H9 (cell line): Measurements from ENCODE around the gene TMPRSS3. TPM values are rescaled to one million over a fixed set of nuclear protein-coding genes. Genes with fewer than 3 reads are reported as not detected.

Source experiments
- DNase-seq: peaks from one replicate; pipeline ENCODE4 v3.0.0-alpha.2; 2017
- H2AFZ ChIP-seq: one replicate; pipeline ENCODE4 v1.6.1; 2013; ENCODE audit warnings: mild to moderate bottlenecking, low read length, control low read depth, moderate library complexity
- H2AK5ac ChIP-seq: 2 replicates; pipeline ENCODE4 v1.6.1; 2013; ENCODE audit warnings: low read length, control low read depth, mixed read lengths; ENCODE audit not compliant: insufficient read length
- H2BK120ac ChIP-seq: one replicate; pipeline ENCODE4 v1.6.1; 2013; ENCODE audit warnings: low read depth, mild to moderate bottlenecking, low read length, control low read depth, inconsistent platforms; ENCODE audit not compliant: poor library complexity, severe bottlenecking
- H2BK12ac ChIP-seq: 2 replicates; pipeline ENCODE4 v1.6.1; 2013; ENCODE audit warnings: low read length, control low read depth, mixed read lengths, low read depth; ENCODE audit not compliant: insufficient read length
- H2BK15ac ChIP-seq: 2 replicates; pipeline ENCODE4 v1.6.1; 2013; ENCODE audit warnings: low read depth, low read length, control low read depth
- H2BK20ac ChIP-seq: one replicate; pipeline ENCODE4 v1.6.1; 2013; ENCODE audit warnings: low read depth, mild to moderate bottlenecking, low read length, control low read depth, inconsistent platforms; ENCODE audit not compliant: poor library complexity, severe bottlenecking
- H2BK5ac ChIP-seq: 2 replicates; pipeline ENCODE4 v1.6.1; 2013; ENCODE audit warnings: low read length, control low read depth, mixed read lengths; ENCODE audit not compliant: insufficient read length
- H3K14ac ChIP-seq: 2 replicates; pipeline ENCODE4 v1.6.1; 2013; ENCODE audit warnings: low read length, control low read depth; ENCODE audit not compliant: insufficient read depth
- H3K18ac ChIP-seq: 2 replicates; pipeline ENCODE4 v1.6.1; 2013; ENCODE audit warnings: low read depth, mild to moderate bottlenecking, mixed read lengths, low read length, control low read depth; ENCODE audit not compliant: insufficient read length
- H3K23ac ChIP-seq: 2 replicates; pipeline ENCODE4 v1.6.1; 2013; ENCODE audit warnings: low read length, control low read depth, mixed read lengths, low read depth; ENCODE audit not compliant: insufficient read length
- H3K23me2 ChIP-seq: 2 replicates; pipeline ENCODE4 v1.6.1; 2013; ENCODE audit warnings: low read depth, mild to moderate bottlenecking, mixed read lengths, low read length, control low read depth; ENCODE audit not compliant: insufficient read length, poor library complexity, severe bottlenecking
- H3K27ac ChIP-seq: 2 replicates; pipeline ENCODE4 v1.5.1; 2013; ENCODE audit warnings: low read length, control low read depth, mixed read lengths, low read depth; ENCODE audit not compliant: insufficient read length
- H3K27me3 ChIP-seq: 2 replicates; pipeline ENCODE4 v1.6.1; 2013; ENCODE audit warnings: low read length, control low read depth, inconsistent platforms; ENCODE audit not compliant: insufficient read depth
- H3K4ac ChIP-seq: 2 replicates; pipeline ENCODE4 v1.6.1; 2013; ENCODE audit warnings: low read depth, mild to moderate bottlenecking, control low read depth, inconsistent platforms, low read length, moderate library complexity
- H3K4me1 ChIP-seq: 2 replicates; pipeline ENCODE4 v1.6.1; 2013; ENCODE audit warnings: low read length, control low read depth, inconsistent platforms; ENCODE audit not compliant: insufficient read depth
- H3K4me2 ChIP-seq: 2 replicates; pipeline ENCODE4 v1.6.1; 2013; ENCODE audit warnings: low read length, control low read depth, mixed read lengths; ENCODE audit not compliant: insufficient read length, insufficient read depth
- H3K56ac ChIP-seq: 2 replicates; pipeline ENCODE4 v1.6.1; 2013; ENCODE audit warnings: low read depth, mild to moderate bottlenecking, mixed read lengths, low read length, control low read depth; ENCODE audit not compliant: insufficient read length
- H3K79me1 ChIP-seq: 2 replicates; pipeline ENCODE4 v1.6.1; 2013; ENCODE audit warnings: low read depth, mild to moderate bottlenecking, moderate library complexity, low read length, control low read depth, inconsistent platforms; ENCODE audit not compliant: insufficient read depth, poor library complexity, severe bottlenecking
- H3K79me2 ChIP-seq: 2 replicates; pipeline ENCODE4 v1.6.1; 2013; ENCODE audit warnings: low read length, control low read depth, inconsistent platforms; ENCODE audit not compliant: insufficient read depth
- H3K9ac ChIP-seq: 2 replicates; pipeline ENCODE4 v1.6.1; 2013; ENCODE audit warnings: low read length, control low read depth, mixed read lengths; ENCODE audit not compliant: insufficient read length; ENCODE audit errors: extremely low read depth
- H3K9me3 ChIP-seq: one replicate; pipeline ENCODE4 v1.6.1; 2013; ENCODE audit warnings: low read depth, low read length, inconsistent platforms; ENCODE audit not compliant: control insufficient read depth
- H3T11ph ChIP-seq: one replicate; pipeline ENCODE4 v1.6.1; 2013; ENCODE audit warnings: mild to moderate bottlenecking, low read length, control low read depth, inconsistent platforms
- H4K20me1 ChIP-seq: one replicate; pipeline ENCODE4 v1.6.1; 2013; ENCODE audit not compliant: control insufficient read depth, insufficient read length, insufficient read depth
- H4K5ac ChIP-seq: 2 replicates; pipeline ENCODE4 v1.6.1; 2013; ENCODE audit warnings: low read depth, mild to moderate bottlenecking, mixed read lengths, low read length, control low read depth; ENCODE audit not compliant: insufficient read length
- H4K8ac ChIP-seq: replicated peaks from 2 replicates; pipeline ENCODE4 v1.6.1; 2013; ENCODE audit warnings: low read length, control low read depth, mixed read lengths, low read depth; ENCODE audit not compliant: insufficient read length
- H4K91ac ChIP-seq: 2 replicates; pipeline ENCODE4 v1.6.1; 2013; ENCODE audit warnings: low read depth, mild to moderate bottlenecking, moderate library complexity, mixed read lengths, low read length, control low read depth; ENCODE audit not compliant: insufficient read length
- H3K27ac Mint-ChIP-seq, 3 experiments: 2 replicates in 2 of 3; 3 replicates in 1 of 3; pipeline ENCODE4 v1.8.0; 2020 to 2021; ENCODE audit warnings: mixed read lengths in 3 of 3, mild to moderate bottlenecking in 1 of 3, moderate library complexity in 1 of 3
- H3K27me3 Mint-ChIP-seq: 2 replicates; pipeline ENCODE4 v1.8.0; 2021; ENCODE audit warnings: low read depth, mild to moderate bottlenecking, moderate library complexity, mixed read lengths
- H3K36me3 Mint-ChIP-seq, 3 experiments: 2 replicates in 2 of 3; 3 replicates in 1 of 3; pipeline ENCODE4 v1.8.0; 2020 to 2021; ENCODE audit warnings: low read depth in 3 of 3, mixed read lengths in 3 of 3; ENCODE audit not compliant: insufficient read depth in 1 of 3
- H3K4me1 Mint-ChIP-seq, 2 experiments: 2 replicates each; pipeline ENCODE4 v1.8.0; 2020; ENCODE audit warnings: mixed read lengths in 2 of 2
- H3K4me3 Mint-ChIP-seq, 2 experiments: 2 replicates in 1 of 2; 3 replicates in 1 of 2; pipeline ENCODE4 v1.8.0; 2020 to 2021; ENCODE audit warnings: mild to moderate bottlenecking in 2 of 2, mixed read lengths in 2 of 2, moderate library complexity in 1 of 2
- H3K9me3 Mint-ChIP-seq, 2 experiments: 2 replicates in 1 of 2; 3 replicates in 1 of 2; pipeline ENCODE4 v1.8.0; 2020; ENCODE audit warnings: mild to moderate bottlenecking in 2 of 2, mixed read lengths in 2 of 2, moderate library complexity in 1 of 2
- WGBS: extraction: QIAGEN DNeasy Blood & Tissue Kit; methylation state at CpG from one replicate; pipeline ENCODE4 v1.1.7; 2013; ENCODE audit warnings: missing lambda C conversion rate, low lambda C conversion rate, mixed read lengths; ENCODE audit not compliant: insufficient read length; ENCODE audit errors: extremely low coverage; 5-methylcytosine and 5-hydroxymethylcytosine counted together
- total RNA-seq: library from RNA; stranded (reverse); gene quantifications from 2 replicates; pipeline ENCODE4 v1.2.1, GENCODE V29; 2021
- TF ChIP-seq, protein P1 (sequence below): fragments of 200-600 bp; sonication (generic); conservative IDR thresholded peaks from 3 replicates; pipeline ENCODE4 v1.8.0; 2021; ENCODE audit warnings: antibody characterized with exemption, mild to moderate bottlenecking

Gene TMPRSS3
- total RNA-seq, 1 experiment from 2014 or later = 0.31 TPM

DNA sequence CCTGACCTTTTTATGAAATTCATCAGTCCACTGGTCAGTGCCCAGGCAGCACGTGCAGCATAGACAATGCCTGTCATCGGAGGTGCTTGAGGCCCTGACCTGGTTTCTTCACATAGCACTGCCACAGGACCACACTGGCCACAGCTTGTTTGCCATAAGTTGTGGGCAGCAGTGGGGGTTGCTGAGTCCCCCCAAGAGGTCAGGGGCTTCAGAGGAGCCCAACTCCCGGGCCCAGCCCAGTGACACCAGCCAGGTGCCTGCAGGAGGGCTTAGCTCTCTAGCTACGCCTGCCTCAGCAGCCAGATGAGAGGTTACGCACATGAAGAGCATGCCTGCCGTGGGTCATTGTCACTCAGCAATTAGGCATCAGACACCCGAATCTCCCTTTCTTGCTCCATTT is 49.5 kb upstream of the TMPRSS3 start:
- no peak overlapping the region for H2BK20ac ChIP-seq
- H3K79me2 ChIP-seq = no peaks in the 10 kb centered on the region
- H3K14ac ChIP-seq = no peak overlapping the region
- H2AK5ac ChIP-seq = no peak overlapping the region
- no peak overlapping the region for H3K4me3 Mint-ChIP-seq
- no peak overlapping the region for H3K9ac ChIP-seq
- no peak overlapping the region for H2BK120ac ChIP-seq
- peaks cover 7 to 13% of the 10 kb centered on the region in 2 experiments for H3K4me1 Mint-ChIP-seq
- no peak overlapping the region for H3K56ac ChIP-seq
- no peak for DNase-seq
- no peaks in the 10 kb centered on the region; a peak in 1 of 5 replicates for H3K9me3 Mint-ChIP-seq
- H3T11ph ChIP-seq = no peak overlapping the region
- H4K91ac ChIP-seq = no peak overlapping the region
- no peak overlapping the region for H2AFZ ChIP-seq
- no peak overlapping the region for H2BK12ac ChIP-seq
- H3K27me3 Mint-ChIP-seq = peaks cover 18% of the 10 kb centered on the region
- TF ChIP-seq, protein P1, sequence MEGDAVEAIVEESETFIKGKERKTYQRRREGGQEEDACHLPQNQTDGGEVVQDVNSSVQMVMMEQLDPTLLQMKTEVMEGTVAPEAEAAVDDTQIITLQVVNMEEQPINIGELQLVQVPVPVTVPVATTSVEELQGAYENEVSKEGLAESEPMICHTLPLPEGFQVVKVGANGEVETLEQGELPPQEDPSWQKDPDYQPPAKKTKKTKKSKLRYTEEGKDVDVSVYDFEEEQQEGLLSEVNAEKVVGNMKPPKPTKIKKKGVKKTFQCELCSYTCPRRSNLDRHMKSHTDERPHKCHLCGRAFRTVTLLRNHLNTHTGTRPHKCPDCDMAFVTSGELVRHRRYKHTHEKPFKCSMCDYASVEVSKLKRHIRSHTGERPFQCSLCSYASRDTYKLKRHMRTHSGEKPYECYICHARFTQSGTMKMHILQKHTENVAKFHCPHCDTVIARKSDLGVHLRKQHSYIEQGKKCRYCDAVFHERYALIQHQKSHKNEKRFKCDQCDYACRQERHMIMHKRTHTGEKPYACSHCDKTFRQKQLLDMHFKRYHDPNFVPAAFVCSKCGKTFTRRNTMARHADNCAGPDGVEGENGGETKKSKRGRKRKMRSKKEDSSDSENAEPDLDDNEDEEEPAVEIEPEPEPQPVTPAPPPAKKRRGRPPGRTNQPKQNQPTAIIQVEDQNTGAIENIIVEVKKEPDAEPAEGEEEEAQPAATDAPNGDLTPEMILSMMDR = no peak
- H4K5ac ChIP-seq = no peak overlapping the region
- H3K79me1 ChIP-seq = no peaks in the 10 kb centered on the region
- no peaks in the 10 kb centered on the region for H3K36me3 Mint-ChIP-seq
- no peak overlapping the region for H3K27ac ChIP-seq
- no peak overlapping the region for H3K27ac Mint-ChIP-seq
- no peaks in the 10 kb centered on the region for H3K23me2 ChIP-seq
- no peak overlapping the region for H3K23ac ChIP-seq
- H3K4ac ChIP-seq = no peak overlapping the region
- no peak overlapping the region for H3K4me2 ChIP-seq
- H2BK15ac ChIP-seq = no peak overlapping the region
- H3K9me3 ChIP-seq = no peaks in the 10 kb centered on the region
- no peaks in the 10 kb centered on the region for H3K4me1 ChIP-seq
- H2BK5ac ChIP-seq = no peak overlapping the region
- WGBS = no CpG with 5 or more reads among the region's 7 CpGs
- H4K20me1 ChIP-seq = no peaks in the 10 kb centered on the region
- no peak overlapping the region for H4K8ac ChIP-seq
- no peaks in the 10 kb centered on the region for H3K27me3 ChIP-seq
- no peak overlapping the region for H3K18ac ChIP-seq
